GM12878 (cell line): ENCODE measurements around the gene EYA2. TPM values are rescaled to one million over a fixed set of nuclear protein-coding genes. Genes with fewer than 3 reads are reported as not detected.

ENCODE experiments used
- BACH1 ChIP-seq: fragments of 450-650 bp; IDR thresholded peaks from 2 replicates; pipeline ENCODE4 v1.6.1; 2017; ENCODE audit warnings: mild to moderate bottlenecking, borderline replicate concordance
- CREM ChIP-seq: IDR thresholded peaks from 2 replicates; pipeline ENCODE4 v1.6.1; 2014; ENCODE audit warnings: antibody characterized with exemption, low read depth
- EP300 ChIP-seq, 2 experiments: fragments of 150-350 bp in 1 of 2; IDR thresholded peaks; 2 replicates each; pipeline ENCODE4 v1.6.1; 2011 to 2012; ENCODE audit warnings: low read depth in 2 of 2, low read length in 2 of 2, borderline replicate concordance in 1 of 2, improper control_type of control experiment in 1 of 2, inconsistent platforms in 1 of 2; ENCODE audit not compliant: control insufficient read depth in 1 of 2
- GATAD2B ChIP-seq: fragments of 450-650 bp; conservative IDR thresholded peaks from 2 replicates; pipeline ENCODE4 v1.6.1; 2017; ENCODE audit warnings: low read depth, mild to moderate bottlenecking, moderate library complexity
- IKZF1 ChIP-seq: fragments of 450-650 bp; conservative IDR thresholded peaks from 2 replicates; pipeline ENCODE4 v1.6.1; 2017; ENCODE audit warnings: antibody characterized with exemption, mild to moderate bottlenecking
- IKZF2 ChIP-seq, 2 experiments: fragments of 450-650 bp; IDR thresholded peaks; 2 replicates each; pipeline ENCODE4 v1.6.1; 2017; ENCODE audit warnings: mild to moderate bottlenecking in 2 of 2, moderate library complexity in 2 of 2
- JUND ChIP-seq: IDR thresholded peaks from 2 replicates; pipeline ENCODE4 v1.6.1; 2012; ENCODE audit warnings: low read depth, mild to moderate bottlenecking, low read length, improper control_type of control experiment, moderate library complexity
- KAT2A ChIP-seq: conservative IDR thresholded peaks from 2 replicates; pipeline ENCODE4 v1.6.1; 2011; ENCODE audit warnings: low read depth, low read length; ENCODE audit not compliant: control insufficient read depth
- NFIC ChIP-seq: IDR thresholded peaks from 2 replicates; pipeline ENCODE4 v1.6.1; 2012; ENCODE audit warnings: low read depth, mild to moderate bottlenecking, inconsistent platforms, low read length, moderate library complexity
- PBX3 ChIP-seq: IDR thresholded peaks from 2 replicates; pipeline ENCODE4 v1.6.1; 2011; ENCODE audit warnings: mild to moderate bottlenecking, low read depth, low read length, moderate library complexity; ENCODE audit not compliant: insufficient replicate concordance
- POLR2AphosphoS2 ChIP-seq: IDR thresholded peaks from 2 replicates; pipeline ENCODE4 v1.6.1; 2011; ENCODE audit warnings: low read depth, mild to moderate bottlenecking, low read length, improper control_type of control experiment, moderate library complexity
- RAD21 ChIP-seq: IDR thresholded peaks from 2 replicates; pipeline ENCODE4 v1.6.1; 2011; ENCODE audit warnings: mild to moderate bottlenecking, low read depth, low read length, moderate library complexity; ENCODE audit not compliant: insufficient read depth
- RAD51 ChIP-seq: fragments of 450-650 bp; IDR thresholded peaks from 2 replicates; pipeline ENCODE4 v1.6.1; 2016; ENCODE audit warnings: moderate library complexity, mild to moderate bottlenecking, inconsistent platforms
- RB1 ChIP-seq: fragments of 450-650 bp; formaldehyde crosslinking; IDR thresholded peaks from 2 replicates; pipeline ENCODE4 v1.6.1; 2017; ENCODE audit warnings: mild to moderate bottlenecking, borderline replicate concordance
- RUNX3 ChIP-seq: IDR thresholded peaks from 2 replicates; pipeline ENCODE4 v1.6.1; 2012; ENCODE audit warnings: low read length, inconsistent platforms
- SMARCA5 ChIP-seq: fragments of 450-650 bp; IDR thresholded peaks from 2 replicates; pipeline ENCODE4 v1.6.1; 2017; ENCODE audit warnings: mild to moderate bottlenecking
- SMC3 ChIP-seq: IDR thresholded peaks from 2 replicates; pipeline ENCODE4 v1.6.1; 2011; ENCODE audit warnings: low read length, improper control_type of control experiment, borderline replicate concordance
- SREBF1 ChIP-seq: IDR thresholded peaks from 2 replicates; pipeline ENCODE4 v1.6.1; 2012; ENCODE audit warnings: mild to moderate bottlenecking, low read length
- TCF12 ChIP-seq: IDR thresholded peaks from 2 replicates; pipeline ENCODE4 v1.6.1; 2011; ENCODE audit warnings: low read depth, mild to moderate bottlenecking, low read length
- polyA plus RNA-seq, 11 experiments: library from polyadenylated mRNA; depleted of rRNA in 4 of 11; unstranded in 6 of 11; stranded (reverse) in 5 of 11; fragments of >200 nt; fragmentation: Nextera tagmentation in 4 of 11; fragmentation: Illumina TruSeq in 1 of 11; extraction: Ambion mirVana in 4 of 11; extraction: Trizol in 1 of 11; gene quantifications; 1 replicate in 1 of 11; 2 replicates in 10 of 11; pipeline versions ENCODE4 v1.2.1 to v1.2.3, GENCODE V29; 2011 to 2016; ENCODE audit warnings: inconsistent platforms in 2 of 11, missing spikeins in 2 of 11, low read depth in 1 of 11
- total RNA-seq, 4 experiments: library from RNA; depleted of rRNA in 3 of 4; stranded (reverse); fragments of >200 nt in 3 of 4; fragmentation: Illumina TruSeq in 1 of 4; extraction: Trizol in 1 of 4; gene quantifications; 2 replicates each; pipeline versions ENCODE4 v1.2.1 to v1.2.3, GENCODE V29; 2013 to 2021
- TF ChIP-seq, protein P1 (sequence below): fragments of 450-650 bp; formaldehyde crosslinking; IDR thresholded peaks from 2 replicates; pipeline ENCODE4 v1.4.0; 2022; ENCODE audit warnings: mild to moderate bottlenecking, moderate library complexity
- TF ChIP-seq, protein P2 (sequence below): fragments of 450-650 bp; IDR thresholded peaks from 2 replicates; pipeline ENCODE4 v1.6.1; 2016; ENCODE audit warnings: mild to moderate bottlenecking
- TF ChIP-seq, protein P3 (sequence below): fragments of 450-650 bp; IDR thresholded peaks from 2 replicates; pipeline ENCODE4 v1.6.1; 2017; ENCODE audit warnings: mild to moderate bottlenecking, moderate library complexity

The EYA2 gene
- total and polyA plus RNA-seq, 10 of the 15 experiments (the other 5 are each of a cell fraction or from before 2014, with no cell fraction given) = 0.20 TPM; not detected in 9

DNA sequence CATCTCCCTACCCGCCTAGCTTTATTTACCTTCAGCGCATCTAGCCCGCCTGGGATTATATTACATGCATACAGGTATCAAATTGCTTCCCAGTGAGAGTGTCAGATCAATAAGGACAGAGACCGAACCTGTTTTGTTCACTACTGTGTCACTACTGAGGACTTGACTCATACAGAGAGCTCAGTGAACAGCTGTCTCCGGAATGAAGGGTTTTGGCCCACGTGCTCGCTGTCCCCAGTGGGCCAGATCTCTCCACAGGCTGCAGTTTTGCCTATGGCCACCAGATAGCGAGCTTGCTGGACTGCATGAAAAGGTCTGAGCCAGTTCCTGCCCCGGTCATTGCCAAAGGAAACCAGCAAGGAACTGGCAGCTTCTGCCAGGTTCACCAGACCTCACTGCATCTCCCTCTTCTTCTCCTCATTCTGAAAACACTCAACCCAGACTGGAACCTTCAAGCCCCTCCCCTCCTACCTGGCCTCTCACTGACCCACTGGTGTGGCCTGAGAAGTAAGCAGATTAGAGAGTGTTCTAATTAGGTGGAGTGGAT lies 311.0 kb downstream of the EYA2 start (continued):
- TF ChIP-seq, protein P1, sequence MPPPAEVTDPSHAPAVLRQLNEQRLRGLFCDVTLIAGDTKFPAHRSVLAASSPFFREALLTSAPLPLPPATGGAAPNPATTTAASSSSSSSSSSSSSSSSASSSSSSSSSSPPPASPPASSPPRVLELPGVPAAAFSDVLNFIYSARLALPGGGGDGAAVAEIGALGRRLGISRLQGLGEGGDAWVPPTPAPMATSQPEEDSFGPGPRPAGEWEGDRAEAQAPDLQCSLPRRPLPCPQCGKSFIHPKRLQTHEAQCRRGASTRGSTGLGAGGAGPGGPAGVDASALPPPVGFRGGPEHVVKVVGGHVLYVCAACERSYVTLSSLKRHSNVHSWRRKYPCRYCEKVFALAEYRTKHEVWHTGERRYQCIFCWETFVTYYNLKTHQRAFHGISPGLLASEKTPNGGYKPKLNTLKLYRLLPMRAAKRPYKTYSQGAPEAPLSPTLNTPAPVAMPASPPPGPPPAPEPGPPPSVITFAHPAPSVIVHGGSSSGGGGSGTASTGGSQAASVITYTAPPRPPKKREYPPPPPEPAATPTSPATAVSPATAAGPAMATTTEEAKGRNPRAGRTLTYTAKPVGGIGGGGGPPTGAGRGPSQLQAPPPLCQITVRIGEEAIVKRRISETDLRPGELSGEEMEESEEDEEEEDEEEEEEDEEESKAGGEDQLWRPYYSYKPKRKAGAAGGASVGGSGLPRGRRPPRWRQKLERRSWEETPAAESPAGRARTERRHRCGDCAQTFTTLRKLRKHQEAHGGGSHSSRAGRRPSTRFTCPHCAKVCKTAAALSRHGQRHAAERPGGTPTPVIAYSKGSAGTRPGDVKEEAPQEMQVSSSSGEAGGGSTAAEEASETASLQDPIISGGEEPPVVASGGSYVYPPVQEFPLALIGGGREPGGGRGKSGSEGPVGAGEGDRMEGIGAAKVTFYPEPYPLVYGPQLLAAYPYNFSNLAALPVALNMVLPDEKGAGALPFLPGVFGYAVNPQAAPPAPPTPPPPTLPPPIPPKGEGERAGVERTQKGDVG (CRISPR knock-in tag) = no peak
- TF ChIP-seq BACH1 (peak; percentile 58; the same call in 1 of the 2 replicates), KAT2A (no peak), SMARCA5 (no peak; the same call in 1 of the 2 replicates), IKZF1 (0 out of 2 replicates have a peak, but pooled peaks have one; percentile 25), SMC3 (peak; percentile 63; the same call in 1 of the 2 replicates), IKZF2 (IDR thresholded peaks at IDR 0.05) (0 out of 4 replicates have a peak, but pooled peaks of 1 of the 2 experiments have one; percentile 18), PBX3 (no peak), GATAD2B (no peak), RAD51 (peak; percentile 60), POLR2AphosphoS2 (no peak), RUNX3 (no peak), CREM (no peak), EP300 (IDR thresholded peaks at IDR 0.05; ENCODE audit: borderline replicate concordance in 1 of 2, control insufficient read depth in 1 of 2, low read depth in 2 of 2, low read length in 2 of 2) (no peak), JUND (peak; percentile 12; the same call in 1 of the 2 replicates), RAD21 (peak; percentile 41; the same call in 1 of the 2 replicates), NFIC (no peak), RB1 (no peak), TCF12 (0 out of 2 replicates have a peak, but pooled peaks have one; percentile 55), SREBF1 (no peak)
- TF ChIP-seq, protein P2, sequence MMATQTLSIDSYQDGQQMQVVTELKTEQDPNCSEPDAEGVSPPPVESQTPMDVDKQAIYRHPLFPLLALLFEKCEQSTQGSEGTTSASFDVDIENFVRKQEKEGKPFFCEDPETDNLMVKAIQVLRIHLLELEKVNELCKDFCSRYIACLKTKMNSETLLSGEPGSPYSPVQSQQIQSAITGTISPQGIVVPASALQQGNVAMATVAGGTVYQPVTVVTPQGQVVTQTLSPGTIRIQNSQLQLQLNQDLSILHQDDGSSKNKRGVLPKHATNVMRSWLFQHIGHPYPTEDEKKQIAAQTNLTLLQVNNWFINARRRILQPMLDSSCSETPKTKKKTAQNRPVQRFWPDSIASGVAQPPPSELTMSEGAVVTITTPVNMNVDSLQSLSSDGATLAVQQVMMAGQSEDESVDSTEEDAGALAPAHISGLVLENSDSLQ = no peak
- TF ChIP-seq, protein P3, sequence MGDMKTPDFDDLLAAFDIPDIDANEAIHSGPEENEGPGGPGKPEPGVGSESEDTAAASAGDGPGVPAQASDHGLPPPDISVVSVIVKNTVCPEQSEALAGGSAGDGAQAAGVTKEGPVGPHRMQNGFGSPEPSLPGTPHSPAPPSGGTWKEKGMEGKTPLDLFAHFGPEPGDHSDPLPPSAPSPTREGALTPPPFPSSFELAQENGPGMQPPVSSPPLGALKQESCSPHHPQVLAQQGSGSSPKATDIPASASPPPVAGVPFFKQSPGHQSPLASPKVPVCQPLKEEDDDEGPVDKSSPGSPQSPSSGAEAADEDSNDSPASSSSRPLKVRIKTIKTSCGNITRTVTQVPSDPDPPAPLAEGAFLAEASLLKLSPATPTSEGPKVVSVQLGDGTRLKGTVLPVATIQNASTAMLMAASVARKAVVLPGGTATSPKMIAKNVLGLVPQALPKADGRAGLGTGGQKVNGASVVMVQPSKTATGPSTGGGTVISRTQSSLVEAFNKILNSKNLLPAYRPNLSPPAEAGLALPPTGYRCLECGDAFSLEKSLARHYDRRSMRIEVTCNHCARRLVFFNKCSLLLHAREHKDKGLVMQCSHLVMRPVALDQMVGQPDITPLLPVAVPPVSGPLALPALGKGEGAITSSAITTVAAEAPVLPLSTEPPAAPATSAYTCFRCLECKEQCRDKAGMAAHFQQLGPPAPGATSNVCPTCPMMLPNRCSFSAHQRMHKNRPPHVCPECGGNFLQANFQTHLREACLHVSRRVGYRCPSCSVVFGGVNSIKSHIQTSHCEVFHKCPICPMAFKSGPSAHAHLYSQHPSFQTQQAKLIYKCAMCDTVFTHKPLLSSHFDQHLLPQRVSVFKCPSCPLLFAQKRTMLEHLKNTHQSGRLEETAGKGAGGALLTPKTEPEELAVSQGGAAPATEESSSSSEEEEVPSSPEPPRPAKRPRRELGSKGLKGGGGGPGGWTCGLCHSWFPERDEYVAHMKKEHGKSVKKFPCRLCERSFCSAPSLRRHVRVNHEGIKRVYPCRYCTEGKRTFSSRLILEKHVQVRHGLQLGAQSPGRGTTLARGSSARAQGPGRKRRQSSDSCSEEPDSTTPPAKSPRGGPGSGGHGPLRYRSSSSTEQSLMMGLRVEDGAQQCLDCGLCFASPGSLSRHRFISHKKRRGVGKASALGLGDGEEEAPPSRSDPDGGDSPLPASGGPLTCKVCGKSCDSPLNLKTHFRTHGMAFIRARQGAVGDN = 0 out of 2 replicates have a peak, but pooled peaks have one; percentile 36
